Measurements from ENCODE around the gene ARSI. TPM values are rescaled to one million over a fixed set of nuclear protein-coding genes. Genes with fewer than 3 reads are reported as not detected.

The ARSI gene
- total and polyA plus RNA-seq, 2 donors (not counting 3 experiments of a cell fraction or from before 2014, with no cell fraction given) = 0.17 to 0.20 TPM

GRCh38 chr5:150319484-150319790, 16.7 kb upstream of the ARSI start:
- Histone ChIP-seq H3K9me1 (replicated peaks; ENCODE audit: control insufficient read depth, extremely low read depth, insufficient read depth, low read length) (no peaks in the 10 kb centered on the region), H3K9me3 (replicated peaks; ENCODE audit: control insufficient read depth, insufficient read depth, low read length) (no peaks in the 10 kb centered on the region), H2AFZ (ENCODE audit: low read depth, low read length) (no peak overlapping the region), H3K27ac (ENCODE audit: insufficient read depth, low read depth, low read length) (no peak overlapping the region), H3K4me3 (replicated peaks in 1 of 3; ENCODE audit: insufficient read depth in 1 of 3, low read depth in 1 of 3, low read length in 3 of 3) (no peak overlapping the region), H4K20me1 (replicated peaks; ENCODE audit: control insufficient read depth, extremely low read depth, insufficient read depth, low read length) (no peaks in the 10 kb centered on the region), H3K27me3 (ENCODE audit: control insufficient read depth in 2 of 2, insufficient read depth in 2 of 2, low read length in 2 of 2) (no peaks in the 10 kb centered on the region), H3K4me2 (ENCODE audit: insufficient read depth, low read length) (no peak overlapping the region), H3K4me1 (ENCODE audit: control insufficient read depth, extremely low read depth, insufficient read depth, low read length) (peaks cover 24% of the 10 kb centered on the region), H3K36me3 (ENCODE audit: control insufficient read depth in 2 of 2, extremely low read depth in 1 of 2, insufficient read depth in 2 of 2, low read length in 2 of 2) (no peaks in the 10 kb centered on the region), H3K79me2 (ENCODE audit: control insufficient read depth, insufficient read depth, low read length) (no peaks in the 10 kb centered on the region), H3K9ac (replicated peaks; ENCODE audit: extremely low read depth, insufficient read depth, low read length) (no peak overlapping the region)
- intact Hi-C loops (cut with micrococcal nuclease) (loop anchor here (5.0 kb wide), 1 partner anchor 52 kb away; no protein-coding TSS in a partner anchor), dilution Hi-C loops (cut with MboI; ENCODE audit: extremely low pct_ligation_motif_present, low sequenced_read_pairs) (no loop called here)
- no peak for FAIRE-seq
- BruUV-seq (replicated peaks) = no TSS peak
- ChIA-PET CTCF (interaction anchor here (0.8 kb wide), 2 partner anchors 11 to 143 kb away, joined by 3 read pairs; no protein-coding TSS in a partner anchor), POLR2A (interaction anchor here (0.6 kb wide), 1 partner anchor 89 kb away, joined by 9 read pairs; no protein-coding TSS in a partner anchor)
- TF ChIP-seq EZH2 (IDR thresholded peaks at IDR 0.05; ENCODE audit: borderline replicate concordance, low read depth, low read length, severe bottlenecking) = no peak
- TF ChIP-seq FOS (IDR thresholded peaks at IDR 0.05; ENCODE audit: borderline replicate concordance, insufficient read depth, low read length) = no peak
- no peak for TF ChIP-seq GATA2 (IDR thresholded peaks at IDR 0.05; ENCODE audit: insufficient read depth, insufficient read length, low read depth, low read length)
- no peak for TF ChIP-seq CTCF (IDR thresholded peaks at IDR 0.05; ENCODE audit: extremely low read depth in 1 of 2, insufficient read depth in 1 of 2, low read depth in 1 of 2, low read length in 2 of 2)
- TF ChIP-seq JUN (IDR thresholded peaks at IDR 0.05; ENCODE audit: borderline replicate concordance, insufficient read depth, insufficient read length, low read depth) = no peak
- TF ChIP-seq MYC (IDR thresholded peaks at IDR 0.05; ENCODE audit: low read depth, low read length) = no peak
- TF ChIP-seq POLR2AphosphoS5 (IDR thresholded peaks at IDR 0.05; ENCODE audit: insufficient read depth, low read depth, low read length) = no peak
- TF ChIP-seq POLR2A (IDR thresholded peaks at IDR 0.05; ENCODE audit: low read depth, low read length) = no peak
- DNase-seq (ENCODE audit: low read depth, low spot score) = no peak

Data from endothelial cell of umbilical vein (primary cell).